ENCODE measurements around the gene DDC.

DNA sequence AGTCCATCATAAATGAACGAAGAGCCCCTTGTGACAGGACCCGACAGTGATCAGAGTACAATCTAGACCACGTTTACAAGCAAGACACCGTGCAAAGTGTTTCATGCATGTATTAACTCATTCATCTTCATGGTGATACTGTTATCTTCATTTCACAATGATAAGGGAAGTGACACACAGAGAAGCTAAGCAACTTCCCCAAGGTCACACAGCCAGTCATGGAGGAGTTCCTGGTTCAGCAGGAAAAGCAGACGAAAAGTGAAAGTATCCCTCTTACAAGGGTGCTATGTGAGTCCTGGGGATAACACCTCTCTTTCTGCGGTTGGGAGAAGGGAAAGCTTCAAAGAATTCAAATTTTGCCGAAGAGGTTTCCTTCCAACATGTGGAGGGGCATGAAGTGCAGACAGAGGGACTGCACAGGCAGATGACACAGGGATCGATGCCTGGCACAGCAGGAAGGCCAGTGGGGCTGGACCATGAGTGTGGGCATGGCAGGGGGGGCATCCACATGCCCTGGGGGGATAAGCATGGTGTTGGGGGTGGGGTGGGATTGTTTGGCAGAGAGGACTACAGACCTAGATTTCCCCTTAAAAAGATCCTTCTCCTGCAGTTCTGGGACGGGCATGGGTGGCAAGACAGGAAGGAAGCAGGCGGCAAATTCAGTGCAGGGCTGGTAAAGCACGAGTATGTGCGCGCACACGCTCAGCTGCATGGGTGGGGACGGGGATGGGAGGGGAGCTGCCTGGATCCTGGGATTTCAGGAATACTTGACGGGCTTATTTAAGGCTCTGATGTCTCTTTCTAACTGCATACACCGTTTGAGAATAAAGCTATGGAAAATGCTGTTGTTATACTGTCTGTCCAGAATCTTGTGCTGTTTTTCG lies 33.5 kb upstream of the DDC start:
- TF ChIP-seq, protein P1, sequence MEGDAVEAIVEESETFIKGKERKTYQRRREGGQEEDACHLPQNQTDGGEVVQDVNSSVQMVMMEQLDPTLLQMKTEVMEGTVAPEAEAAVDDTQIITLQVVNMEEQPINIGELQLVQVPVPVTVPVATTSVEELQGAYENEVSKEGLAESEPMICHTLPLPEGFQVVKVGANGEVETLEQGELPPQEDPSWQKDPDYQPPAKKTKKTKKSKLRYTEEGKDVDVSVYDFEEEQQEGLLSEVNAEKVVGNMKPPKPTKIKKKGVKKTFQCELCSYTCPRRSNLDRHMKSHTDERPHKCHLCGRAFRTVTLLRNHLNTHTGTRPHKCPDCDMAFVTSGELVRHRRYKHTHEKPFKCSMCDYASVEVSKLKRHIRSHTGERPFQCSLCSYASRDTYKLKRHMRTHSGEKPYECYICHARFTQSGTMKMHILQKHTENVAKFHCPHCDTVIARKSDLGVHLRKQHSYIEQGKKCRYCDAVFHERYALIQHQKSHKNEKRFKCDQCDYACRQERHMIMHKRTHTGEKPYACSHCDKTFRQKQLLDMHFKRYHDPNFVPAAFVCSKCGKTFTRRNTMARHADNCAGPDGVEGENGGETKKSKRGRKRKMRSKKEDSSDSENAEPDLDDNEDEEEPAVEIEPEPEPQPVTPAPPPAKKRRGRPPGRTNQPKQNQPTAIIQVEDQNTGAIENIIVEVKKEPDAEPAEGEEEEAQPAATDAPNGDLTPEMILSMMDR (IDR thresholded peaks at IDR 0.05; ENCODE audit: extremely low read depth in 1 of 2, insufficient read depth in 1 of 2, low read depth in 1 of 2, low read length in 2 of 2) = no peak
- TF ChIP-seq JUN (IDR thresholded peaks at IDR 0.05; ENCODE audit: borderline replicate concordance, insufficient read depth, insufficient read length, low read depth) (no peak), EZH2 (IDR thresholded peaks at IDR 0.05; ENCODE audit: borderline replicate concordance, low read depth, low read length, severe bottlenecking) (no peak), POLR2AphosphoS5 (IDR thresholded peaks at IDR 0.05; ENCODE audit: insufficient read depth, low read depth, low read length) (no peak), FOS (IDR thresholded peaks at IDR 0.05; ENCODE audit: borderline replicate concordance, insufficient read depth, low read length) (no peak), POLR2A (IDR thresholded peaks at IDR 0.05; ENCODE audit: low read depth, low read length) (no peak), MYC (IDR thresholded peaks at IDR 0.05; ENCODE audit: low read depth, low read length) (no peak), GATA2 (IDR thresholded peaks at IDR 0.05; ENCODE audit: insufficient read depth, insufficient read length, low read depth, low read length) (no peak)
- TF ChIP-seq, protein P2, sequence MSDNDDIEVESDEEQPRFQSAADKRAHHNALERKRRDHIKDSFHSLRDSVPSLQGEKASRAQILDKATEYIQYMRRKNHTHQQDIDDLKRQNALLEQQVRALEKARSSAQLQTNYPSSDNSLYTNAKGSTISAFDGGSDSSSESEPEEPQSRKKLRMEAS (IDR thresholded peaks at IDR 0.05; ENCODE audit: insufficient read depth, insufficient read length) = no peak
